NCI-H2227 treated with DMSO at 0.1 percent for 48 hours (cell line): ENCODE data around the gene EFCAB3.
"Not testable (repeated sequence)": the region's sequence is repeated elsewhere in the genome, so short reads cannot be mapped to it uniquely, and the experiment has no call there.

Experiments
- DNase-seq: peaks from one replicate; lab custom pipeline; 2025; lab: John Stamatoyannopoulos, UW

The EFCAB3 gene

DNA sequence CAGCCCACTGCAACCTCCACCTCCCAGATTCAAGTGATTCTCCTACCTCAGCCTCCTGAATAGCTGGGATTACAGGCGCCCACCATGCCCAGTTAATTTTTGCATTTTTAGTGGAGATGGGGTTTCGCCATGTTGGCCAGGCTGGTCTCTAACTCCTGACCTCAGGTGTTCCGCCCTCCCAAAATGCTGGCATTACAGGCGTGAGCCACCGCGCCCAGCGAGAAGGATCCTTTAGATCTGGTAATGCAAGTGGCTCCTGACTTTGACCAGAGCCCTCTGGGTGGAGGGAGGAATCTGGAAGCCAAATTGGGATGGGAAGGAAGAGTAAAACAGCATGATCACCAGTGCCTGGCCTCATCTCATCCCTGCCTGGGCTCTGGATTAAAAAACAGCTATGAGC, 84.9 kb downstream of the EFCAB3 start:
- DNase-seq, result not testable (repeated sequence)
